OCI-LY3 (cell line): ENCODE data around the gene PHC2.

ENCODE experiments used
- H2AFZ ChIP-seq: fragments of 200-600, 300-600 bp; shearing (Covaris generic); 2 replicates; pipeline ENCODE4 v1.6.0; 2014; ENCODE audit warnings: antibody characterized with exemption, low read depth, low read length
- H3K27ac ChIP-seq: fragments of 200-600, 300-600 bp; sonication (generic); 2 replicates; pipeline ENCODE4 v1.5.1; 2014; ENCODE audit warnings: mild to moderate bottlenecking, low read length, moderate library complexity, mixed read lengths
- H3K27me3 ChIP-seq: fragments of 200-600, 300-600 bp; sonication (generic); 2 replicates; pipeline ENCODE4 v1.6.1; 2014; ENCODE audit warnings: low read depth, low read length, mixed read lengths
- H3K36me3 ChIP-seq: fragments of 200-600, 300-600 bp; sonication (generic); replicated peaks from 2 replicates; pipeline ENCODE3; 2014; ENCODE audit warnings: low read depth, low read length, mixed read lengths
- H3K4me1 ChIP-seq: fragments of 300-600, 200-600 bp; sonication (generic); 2 replicates; pipeline ENCODE4 v1.6.1; 2014; ENCODE audit warnings: low read length, mixed read lengths
- H3K4me2 ChIP-seq: fragments of 200-600, 300-600 bp; sonication (generic); 2 replicates; pipeline ENCODE4 v1.6.1; 2014; ENCODE audit warnings: low read length, mixed read lengths
- H3K4me3 ChIP-seq: fragments of 300-600, 200-600 bp; sonication (generic); 2 replicates; pipeline ENCODE4 v1.5.1; 2014; ENCODE audit warnings: antibody characterized with exemption, mild to moderate bottlenecking, low read length, moderate library complexity
- H3K79me2 ChIP-seq: fragments of 300-600, 200-600 bp; shearing (Covaris generic); 2 replicates; pipeline ENCODE4 v1.6.1; 2014; ENCODE audit warnings: mild to moderate bottlenecking, low read length, mixed read lengths
- H3K9ac ChIP-seq: fragments of 300-600, 200-600 bp; shearing (Covaris generic); 2 replicates; pipeline ENCODE4 v1.6.0; 2014; ENCODE audit warnings: mild to moderate bottlenecking, low read length, moderate library complexity
- H3K9me3 ChIP-seq: fragments of 200-600, 300-600 bp; shearing (Covaris generic); 2 replicates; pipeline ENCODE4 v1.6.1; 2014; ENCODE audit warnings: low read length, mixed read lengths; ENCODE audit not compliant: insufficient read depth
- H4K20me1 ChIP-seq: fragments of 200-600, 300-600 bp; sonication (generic); 2 replicates; pipeline ENCODE4 v1.6.1; 2016; ENCODE audit warnings: low read length, mixed read lengths; ENCODE audit not compliant: insufficient read depth
- CTCF ChIP-seq: fragments of 200-600, 300-600 bp; sonication (generic); IDR thresholded peaks from 2 replicates; pipeline ENCODE4 v1.5.1; 2014; ENCODE audit warnings: antibody characterized with exemption, low read length, low read depth
- EZH2phosphoT487 ChIP-seq: fragments of 200-600 bp; shearing (Covaris generic); IDR thresholded peaks from 2 replicates; pipeline ENCODE4 v1.6.1; 2018; ENCODE audit warnings: antibody characterized with exemption, mixed run types, low read depth

PHC2 gene

GRCh38 chr1:33383489-33383888 lies 47.4 kb downstream of the PHC2 start:
- Histone ChIP-seq H3K9me3 (no peaks in the 10 kb centered on the region), H3K79me2 (no peaks in the 10 kb centered on the region), H3K4me3 (no peak overlapping the region), H3K36me3 (no peaks in the 10 kb centered on the region), H3K4me1 (no peaks in the 10 kb centered on the region), H2AFZ (no peak overlapping the region), H3K27ac (no peak overlapping the region), H3K9ac (no peak overlapping the region), H4K20me1 (no peaks in the 10 kb centered on the region), H3K27me3 (0 out of 2 replicates have a peak, but pooled peaks cover 17% of the 10 kb centered on the region), H3K4me2 (no peak overlapping the region)
- TF ChIP-seq CTCF: no peak
- TF ChIP-seq EZH2phosphoT487: no peak

- H3K9ac ChIP-seq: no peak overlapping the region
- no peak overlapping the region for H2AFZ ChIP-seq
- no peak overlapping the region for H3K4me2 ChIP-seq
- H3K27ac ChIP-seq: no peak overlapping the region
- 0 out of 2 replicates have a peak, but pooled peaks cover 17% of the 10 kb centered on the region for H3K27me3 ChIP-seq
- no peaks in the 10 kb centered on the region for H3K36me3 ChIP-seq
- H3K79me2 ChIP-seq: no peaks in the 10 kb centered on the region
- no peaks in the 10 kb centered on the region for H4K20me1 ChIP-seq
- no peaks in the 10 kb centered on the region for H3K9me3 ChIP-seq
- no peaks in the 10 kb centered on the region for H3K4me1 ChIP-seq
- no peak for TF ChIP-seq CTCF
- no peak for TF ChIP-seq EZH2phosphoT487
- no peak overlapping the region for H3K4me3 ChIP-seq
Measured at GRCh38 chr1:33382661-33383415, 48.1 kb downstream of the PHC2 start.

GRCh38 chr1:33381977-33382376 lies 48.9 kb downstream of the PHC2 start:
- no peak overlapping the region for H3K27ac ChIP-seq
- H3K36me3 ChIP-seq: no peaks in the 10 kb centered on the region
- H3K4me1 ChIP-seq: no peaks in the 10 kb centered on the region
- no peak overlapping the region for H3K4me3 ChIP-seq
- H4K20me1 ChIP-seq: no peaks in the 10 kb centered on the region
- no peaks in the 10 kb centered on the region for H3K79me2 ChIP-seq
- 0 out of 2 replicates have a peak, but pooled peaks cover 17% of the 10 kb centered on the region for H3K27me3 ChIP-seq
- no peak for TF ChIP-seq CTCF
- no peak for TF ChIP-seq EZH2phosphoT487
- H3K4me2 ChIP-seq: no peak overlapping the region
- no peaks in the 10 kb centered on the region for H3K9me3 ChIP-seq
- H3K9ac ChIP-seq: no peak overlapping the region
- H2AFZ ChIP-seq: no peak overlapping the region

GRCh38 chr1:33380811-33381210 lies 50.1 kb downstream of the PHC2 start:
- H3K36me3 ChIP-seq: no peaks in the 10 kb centered on the region
- no peaks in the 10 kb centered on the region for H3K79me2 ChIP-seq
- no peak overlapping the region for H3K27ac ChIP-seq
- no peak overlapping the region for H3K9ac ChIP-seq
- no peak overlapping the region for H3K4me2 ChIP-seq
- no peak overlapping the region for H2AFZ ChIP-seq
- H3K4me3 ChIP-seq: no peak overlapping the region
- H3K4me1 ChIP-seq: no peaks in the 10 kb centered on the region
- TF ChIP-seq CTCF (no peak), EZH2phosphoT487 (no peak)
- no peaks in the 10 kb centered on the region for H4K20me1 ChIP-seq
- H3K27me3 ChIP-seq: 0 out of 2 replicates have a peak, but pooled peaks cover 17% of the 10 kb centered on the region
- H3K9me3 ChIP-seq: no peaks in the 10 kb centered on the region
